Spleen (tissue), 7 donors: ENCODE measurements around the gene SLC25A41.

ENCODE experiments used
- CTCF ChIP-seq, 11 experiments: fragments of 200-600 bp in 7 of 11; fragments of 450-650 bp in 4 of 11; sonication (generic) in 4 of 11; IDR thresholded peaks in 8 of 11; conservative IDR thresholded peaks in 3 of 11; 1 replicate in 7 of 11; 2 replicates in 4 of 11; pipeline versions ENCODE4 v1.4.0 to v1.8.0; 2016 to 2021; ENCODE audit warnings: antibody characterized with exemption in 11 of 11, inconsistent platforms in 4 of 11, mild to moderate bottlenecking in 1 of 11
- POLR2AphosphoS5 ChIP-seq, 3 donors: sonication (generic); formaldehyde crosslinking; IDR thresholded peaks; one replicate each; pipeline ENCODE4 v1.5.1; 2017; ENCODE audit warnings: antibody characterized with exemption in 3 of 3
- donor health status: DM: no; HTN: no; CAD: no; lungs with moderate emphysema.
- donor health status: DM: no; HTN: no; CAD: no.
- donor health status: DM: no; HTN: no; CAD: no.

GRCh38 chr19:6433663-6434062 is at the start of gene SLC25A41:
- TF ChIP-seq CTCF (IDR thresholded peaks at IDR 0.05 in 8 of 11, conservative IDR thresholded peaks at IDR 0.05 in 3 of 11) (no peak), POLR2AphosphoS5 (IDR thresholded peaks at IDR 0.05) (no peak)
